HTR-8/SVneo (cell line): Measurements from ENCODE around the gene DUSP5.
"Not testable (repeated sequence)": the region's sequence is repeated elsewhere in the genome, so short reads cannot be mapped to it uniquely, and the experiment has no call there.

Experiments used
- DNase-seq: peaks from one replicate; pipeline ENCODE4 v3.0.0; 2011; ENCODE audit warnings: low spot score, mixed read lengths; ENCODE audit not compliant: insufficient read length
- FAIRE-seq: peaks from 2 replicates; lab custom pipeline; 2011; peaks lifted over from hg19 to GRCh38; lab: Jason Lieb, UNC

Gene DUSP5

DNA sequence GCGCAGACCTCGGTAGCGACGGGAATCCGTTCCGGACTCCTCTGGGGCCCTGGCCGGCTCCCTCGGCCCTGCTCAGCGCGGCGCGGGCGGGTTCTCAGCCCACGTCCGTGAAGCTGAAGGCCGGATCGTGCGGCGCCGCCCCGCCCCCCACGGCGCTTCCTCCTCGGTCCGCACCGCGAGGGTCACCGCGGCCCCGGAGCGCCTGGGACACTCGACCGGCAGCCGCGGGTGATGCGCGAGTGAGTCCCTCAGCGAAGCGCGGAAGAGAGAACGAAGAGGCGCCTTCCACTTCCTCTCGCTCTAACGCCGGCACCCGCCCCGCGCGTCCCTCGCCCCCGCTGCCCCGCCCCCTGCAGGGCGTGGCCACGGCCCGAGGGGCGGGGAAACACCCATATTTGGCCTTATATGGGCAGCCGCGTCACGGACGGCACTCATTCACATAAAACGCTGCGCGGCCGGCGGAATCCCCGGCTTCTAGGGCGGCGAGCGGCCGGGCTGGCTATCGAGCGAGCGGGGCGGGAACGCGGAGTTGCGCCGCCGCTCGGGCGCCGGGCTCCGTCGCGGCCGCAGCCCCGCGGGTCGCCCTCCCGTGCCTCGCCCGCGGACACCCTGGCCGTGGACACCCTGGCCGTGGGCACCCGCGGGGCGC is at the start of gene DUSP5:
Gene DUSP5 (plus strand): TSS at position 470 of the 649 bp plus-strand sequence. CDS start 215 bp downstream, outside the sequence.
- peak; percentile 9 for FAIRE-seq

DNA sequence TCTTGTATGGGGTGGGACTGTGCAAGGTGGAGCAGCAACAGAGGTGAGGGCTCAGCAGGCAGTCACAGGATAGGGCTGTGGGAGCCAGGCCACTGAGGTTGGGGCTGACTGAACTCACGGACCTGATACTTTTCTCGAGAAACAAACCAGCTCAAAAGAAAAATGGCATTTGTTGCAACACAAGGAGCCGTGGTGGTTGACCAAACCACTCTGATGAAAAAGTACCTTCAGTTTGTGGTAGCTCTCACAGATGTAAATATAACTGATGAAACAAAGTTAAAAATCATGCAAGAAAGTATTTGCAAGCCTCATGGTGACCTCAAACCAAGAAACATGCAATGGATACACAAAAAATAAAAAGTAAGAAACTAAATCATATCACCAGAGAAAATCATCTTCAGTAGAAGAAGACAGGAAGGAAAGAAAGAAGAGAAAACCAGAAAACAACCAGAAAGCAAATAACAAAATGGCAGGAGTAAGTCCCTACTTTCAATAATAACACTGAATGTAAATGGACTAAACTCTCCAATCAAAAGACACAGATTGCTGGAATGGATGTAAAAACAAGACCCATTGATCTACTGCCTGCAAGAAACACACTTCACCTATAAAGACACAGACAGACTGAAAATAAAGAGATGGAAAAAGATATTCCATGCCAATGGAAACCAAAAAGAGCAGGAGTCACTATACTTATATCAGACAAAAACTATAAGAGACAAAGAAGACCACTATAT is 48.9 kb upstream of the DUSP5 start:
- DNase-seq (no peak), FAIRE-seq (no peak)

More for the DNA sequence above, at the start of gene DUSP5:
- peak; percentile 64 for DNase-seq

GRCh38 chr10:110455446-110455845 is 42.3 kb upstream of the DUSP5 start:
- DNase-seq (no peak), FAIRE-seq (no peak)

- FAIRE-seq (no peak), DNase-seq (no peak)
These were observed 41.7 kb upstream of the DUSP5 start for GRCh38 chr10:110456046-110456445.

DNA sequence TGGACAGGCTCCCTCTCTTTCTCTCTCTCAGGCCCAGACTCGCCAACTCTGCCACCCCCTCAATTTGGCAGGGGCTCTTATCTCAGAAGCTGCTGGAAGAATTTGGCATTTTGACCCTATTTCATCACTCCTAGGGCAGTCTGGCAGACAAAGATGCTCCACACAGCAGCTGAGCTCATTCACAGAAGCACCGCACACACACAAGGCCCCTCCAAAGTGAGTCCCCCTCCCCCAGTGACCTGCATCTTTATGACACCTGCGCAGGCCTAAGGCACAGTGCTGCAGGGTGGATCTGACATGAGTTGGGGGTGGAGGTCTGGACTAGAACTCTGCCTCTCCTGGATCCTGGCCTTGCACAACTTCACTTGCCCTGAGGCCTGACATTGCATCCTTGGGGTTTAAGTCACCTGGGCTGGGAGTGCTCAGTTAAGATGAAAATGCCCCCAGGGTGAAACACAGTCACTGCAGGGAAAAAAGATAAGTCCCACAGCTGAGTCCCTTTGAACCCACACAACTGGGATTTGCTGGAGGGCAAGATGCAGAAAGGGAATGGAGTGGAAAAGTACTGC is 41.1 kb upstream of the DUSP5 start:
- FAIRE-seq (no peak), DNase-seq (peak; percentile 11)

- no peak for FAIRE-seq
- DNase-seq = no peak
These were observed 39.9 kb upstream of the DUSP5 start for GRCh38 chr10:110457851-110458250.

DNA sequence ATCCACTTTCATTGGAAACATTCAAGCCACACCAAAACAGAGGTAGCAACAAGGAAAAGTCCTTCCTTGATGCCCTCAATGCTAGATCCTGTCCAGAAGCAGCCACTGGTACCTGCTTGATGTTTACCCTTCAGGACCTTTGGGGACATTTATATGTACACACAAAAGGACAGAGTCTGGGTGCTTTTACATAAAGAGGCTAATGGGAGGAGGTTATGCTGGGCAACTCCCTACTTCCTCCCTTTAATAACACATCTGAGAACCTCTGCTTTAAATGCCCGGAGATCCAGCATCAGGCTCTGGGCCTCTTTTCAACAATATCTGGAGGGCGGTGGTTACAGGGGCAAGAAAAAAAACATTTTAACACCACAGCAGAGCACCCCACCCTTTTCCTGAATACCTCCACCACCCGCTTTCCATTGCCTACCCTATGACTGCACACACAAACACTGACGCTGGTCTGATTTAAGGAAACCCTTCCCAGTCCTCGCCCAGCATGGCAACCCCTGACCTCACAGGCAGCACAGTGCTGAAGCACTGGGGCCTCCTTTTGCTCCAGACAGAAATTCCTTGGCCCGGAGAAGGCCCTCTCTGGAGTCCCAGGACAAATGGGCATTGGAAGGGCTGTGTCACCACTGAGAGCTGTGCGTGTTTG is 39.3 kb upstream of the DUSP5 start:
- FAIRE-seq (no peak), DNase-seq (no peak)

DNA sequence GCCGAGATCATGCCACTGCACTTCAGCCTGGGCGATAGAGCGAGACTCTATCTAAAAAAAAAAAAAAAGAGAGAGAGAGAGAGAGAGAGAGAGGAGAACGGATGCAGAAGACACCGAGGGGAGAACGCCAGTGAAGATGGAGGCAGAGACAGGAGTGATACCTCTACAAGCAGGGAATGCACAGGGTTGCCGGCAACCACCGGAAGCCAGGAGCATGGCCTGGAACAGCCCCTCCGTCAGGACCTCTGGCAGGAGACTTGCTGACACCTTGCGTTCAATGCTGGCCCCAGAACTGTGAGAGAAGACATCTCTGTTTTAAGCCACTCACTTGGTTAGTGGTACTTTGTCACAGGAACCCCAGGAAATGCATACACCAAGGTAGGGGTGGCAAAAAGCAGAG is 38.1 kb upstream of the DUSP5 start:
- DNase-seq (no peak), FAIRE-seq (no peak)

GRCh38 chr10:110460111-110460809 is 37.4 kb upstream of the DUSP5 start:
- no peak for FAIRE-seq
- DNase-seq = peak; percentile 22

DNA sequence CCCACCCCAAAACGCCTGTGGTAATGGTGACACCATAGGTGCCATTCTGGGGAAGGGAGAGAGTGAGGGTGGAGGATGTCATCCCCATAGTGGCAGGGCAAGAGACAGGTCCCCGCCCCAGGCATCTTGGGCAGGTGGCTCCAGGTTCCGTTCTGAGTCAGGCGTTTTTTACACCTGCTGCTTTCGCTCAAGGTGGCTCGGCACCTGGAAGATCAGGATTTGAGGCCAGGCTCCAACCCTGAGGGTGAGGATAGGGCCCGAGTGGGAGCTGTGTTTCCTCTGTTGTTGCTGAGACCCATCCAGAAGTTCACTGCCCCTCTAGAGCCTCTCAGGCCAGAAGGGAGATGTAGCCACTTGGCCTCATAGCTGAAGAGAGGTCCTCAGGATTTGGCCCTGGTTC is 36.6 kb upstream of the DUSP5 start:
- FAIRE-seq (no peak), DNase-seq (no peak)

DNA sequence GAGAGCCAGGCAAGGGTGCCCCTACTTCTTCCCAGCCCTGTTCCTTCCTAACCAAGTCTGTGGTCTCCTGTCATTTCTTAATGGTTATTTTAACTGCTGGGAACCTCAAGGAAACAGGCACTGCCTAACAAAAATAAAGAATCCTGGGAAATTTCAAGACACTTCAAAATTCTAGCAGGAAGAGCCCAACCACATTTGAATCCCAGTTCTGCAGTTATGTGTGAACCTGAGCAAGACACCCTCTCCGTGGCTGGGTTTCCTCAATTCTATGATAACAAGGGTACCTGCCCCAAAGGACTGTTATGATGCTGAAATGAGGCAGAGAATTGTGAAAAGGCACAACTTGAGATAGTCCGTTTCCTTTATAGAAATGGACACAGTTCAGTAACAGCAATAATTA is 36.2 kb upstream of the DUSP5 start:
- FAIRE-seq = no peak

GRCh38 chr10:110462166-110463095 is 35.3 kb upstream of the DUSP5 start:
- no peak for DNase-seq
- no peak for FAIRE-seq

More for the DNA sequence above, 36.2 kb upstream of the DUSP5 start:
- no peak for DNase-seq

GRCh38 chr10:110468258-110468657 is 29.4 kb upstream of the DUSP5 start:
- FAIRE-seq, DNase-seq: not testable (repeated sequence)

- not testable (repeated sequence) for DNase-seq, FAIRE-seq
These were observed 27.2 kb upstream of the DUSP5 start for GRCh38 chr10:110470541-110470940.

DNA sequence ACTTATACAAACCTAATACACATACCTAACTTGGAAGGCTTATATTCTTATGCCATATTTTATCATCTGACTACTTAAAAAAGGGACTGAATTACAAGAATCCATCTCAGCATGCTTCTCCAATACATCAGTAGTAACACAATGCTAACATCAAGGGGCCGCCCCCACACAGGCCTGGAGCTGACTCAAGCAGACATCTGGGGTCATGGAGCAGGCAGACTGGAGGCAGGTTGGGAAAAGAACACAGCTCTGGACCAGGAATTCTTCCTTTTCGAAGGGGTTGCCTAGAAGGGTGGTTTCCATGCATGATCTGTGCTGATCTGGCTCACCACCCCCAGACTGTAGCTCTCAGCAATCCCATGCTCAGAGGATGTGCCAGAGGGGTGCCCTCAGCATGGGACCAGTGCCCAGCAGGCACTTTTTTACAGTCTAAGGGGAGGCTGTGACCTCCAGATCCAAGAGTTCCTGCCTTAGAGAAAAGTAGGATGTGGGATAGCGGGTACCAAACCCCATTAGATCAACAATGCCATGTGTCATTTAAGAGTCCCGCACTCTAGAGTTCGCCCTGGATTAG is 26.1 kb upstream of the DUSP5 start:
- FAIRE-seq (no peak), DNase-seq (no peak)

- DNase-seq (no peak), FAIRE-seq (no peak)
These were observed 23.7 kb upstream of the DUSP5 start for GRCh38 chr10:110474017-110474416.

DNA sequence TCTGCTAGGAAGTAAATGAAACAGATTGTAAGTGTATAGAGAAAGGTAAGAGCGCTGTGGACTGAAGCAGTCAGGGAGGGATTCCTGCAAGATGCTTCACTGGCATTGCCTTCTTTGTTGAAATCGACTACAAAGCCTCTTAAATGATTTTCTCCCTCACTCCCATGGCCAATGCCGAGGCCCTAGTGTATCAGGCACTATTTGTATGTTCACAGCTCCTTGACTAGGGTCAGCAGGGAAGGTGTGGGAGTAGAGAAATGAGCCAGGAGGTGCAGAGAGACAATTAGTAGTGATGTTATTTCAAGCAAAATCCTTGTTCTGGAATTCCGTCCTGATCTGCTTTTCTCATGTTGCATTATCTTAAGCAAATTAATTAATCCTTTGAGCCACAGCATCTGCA is 22.9 kb upstream of the DUSP5 start:
- DNase-seq = no peak
- no peak for FAIRE-seq

DNA sequence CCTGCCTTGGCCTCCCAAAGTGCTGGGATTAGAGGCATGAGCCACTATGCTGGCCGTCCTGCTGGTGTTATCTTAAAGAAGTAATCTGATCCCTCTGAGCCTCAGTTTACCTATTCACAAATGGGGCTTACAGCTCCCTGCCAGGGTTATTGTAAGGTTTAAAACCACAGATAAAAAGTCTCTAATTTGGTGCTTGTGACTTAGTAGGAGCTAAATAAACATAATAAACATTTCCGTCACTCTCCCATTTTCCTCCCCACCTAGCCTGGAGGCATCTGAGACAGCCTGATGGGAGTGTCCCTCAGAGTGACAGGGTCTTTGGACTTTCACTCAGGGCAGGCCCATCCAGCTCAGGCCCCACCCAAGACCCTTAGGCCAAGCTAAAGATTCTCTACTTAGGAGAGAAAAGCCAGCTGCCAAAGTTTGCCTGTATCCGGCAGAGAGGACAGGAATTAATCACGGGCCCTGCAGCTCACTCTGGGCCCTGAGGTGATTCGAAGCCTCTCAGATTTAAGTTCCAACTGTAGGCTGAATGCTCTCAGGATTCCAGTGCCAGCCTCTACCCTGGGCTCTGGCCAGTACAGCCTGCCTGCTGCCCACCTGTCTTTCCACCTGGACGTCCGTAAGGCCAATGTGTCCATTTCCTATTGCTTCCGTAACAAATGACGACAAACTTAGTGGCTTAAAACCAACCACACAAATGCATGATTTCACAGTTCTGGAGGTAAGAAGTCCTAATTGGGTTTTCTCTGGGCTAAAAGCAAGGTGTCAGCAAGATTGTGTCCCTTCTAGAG is 21.8 kb upstream of the DUSP5 start:
- no peak for DNase-seq
- no peak for FAIRE-seq
